K562 (cell line): ENCODE measurements around the gene ZNF609. TPM values are rescaled to one million over a fixed set of nuclear protein-coding genes. Genes with fewer than 3 reads are reported as not detected.

Source experiments
- ATAC-seq: fragments of 200-7000 bp; cut with Tn5 transposase; 3 replicates; pipeline ENCODE4 v1.9.1; 2020; ENCODE audit warnings: moderate library complexity
- BruUV-seq: library from RNA; stranded (reverse); fragments of 400-500 nt; replicated peaks from 2 replicates; lab custom pipeline; 2021; lab: Mats Ljungman, UMichigan
- CTCF ChIA-PET: fragments of 300-600 bp; formaldehyde crosslinking; extraction: SDS; loops from one replicate; lab custom pipeline; 2021; ENCODE audit warnings: low intra/inter-chr PET ratio; lab: Yijun Ruan, JAX
- POLR2A ChIA-PET: fragments of 300-600, 350-650 bp; sonication (Branson Sonifier 250); formaldehyde crosslinking; extraction: SDS; loops from one replicate; lab custom pipeline; 2021; ENCODE audit warnings: antibody characterized with exemption, inconsistent platforms; lab: Yijun Ruan, JAX
- DNase-seq, 4 experiments: peaks; one replicate each; pipeline versions ENCODE4 v3.0.0 to v3.0.0-alpha.2; 2011 to 2018; ENCODE audit warnings: low spot score in 3 of 4, mixed read lengths in 3 of 4; ENCODE audit errors: extremely low read depth in 1 of 4
- FAIRE-seq: peaks from 2 replicates; lab custom pipeline; 2011; peaks lifted over from hg19 to GRCh38; lab: Jason Lieb, UNC
- H2AFZ ChIP-seq: 2 replicates; pipeline ENCODE4 v1.6.0; 2011; ENCODE audit warnings: low read depth, low read length, control low read depth, inconsistent platforms
- H3K27ac ChIP-seq: fragments of 200-600 bp; 3 replicates; pipeline ENCODE4 v1.8.0; 2011; ENCODE audit warnings: low read depth, mild to moderate bottlenecking, control low read depth, inconsistent platforms, low read length, moderate library complexity, mixed read lengths; ENCODE audit errors: extremely low read depth
- H3K27me3 ChIP-seq, 2 experiments: fragments of 300-600 bp in 1 of 2; 2 replicates in 1 of 2; 3 replicates in 1 of 2; pipeline versions ENCODE4 v1.6.0 to v1.8.0; 2011; ENCODE audit warnings: inconsistent platforms in 2 of 2, low read length in 2 of 2, mild to moderate bottlenecking in 1 of 2, mixed read lengths in 1 of 2, moderate library complexity in 1 of 2; ENCODE audit not compliant: control insufficient read depth in 2 of 2, insufficient read depth in 2 of 2
- H3K36me3 ChIP-seq: fragments of 300-600 bp; 3 replicates; pipeline ENCODE4 v1.8.0; 2011; ENCODE audit warnings: mild to moderate bottlenecking, low read length, inconsistent platforms; ENCODE audit not compliant: control insufficient read depth, insufficient read depth
- H3K4me1 ChIP-seq, 2 experiments: fragments of 200-600 bp in 1 of 2; replicated peaks in 1 of 2; 2 replicates in 1 of 2; 3 replicates in 1 of 2; pipeline versions ENCODE4 v1.5.1 to v1.8.0; 2011; ENCODE audit warnings: inconsistent platforms in 2 of 2, low read length in 2 of 2, mild to moderate bottlenecking in 1 of 2, mixed read lengths in 1 of 2, moderate library complexity in 1 of 2; ENCODE audit not compliant: control insufficient read depth in 2 of 2, insufficient read depth in 2 of 2
- H3K4me2 ChIP-seq: 2 replicates; pipeline ENCODE4 v1.6.1; 2011; ENCODE audit warnings: low read length, control low read depth, inconsistent platforms, mixed read lengths; ENCODE audit not compliant: insufficient read depth
- H3K4me3 ChIP-seq: fragments of 200-600 bp; sonication (generic), shearing (Covaris generic); 2 replicates; pipeline ENCODE4 v1.5.1; 2016; ENCODE audit warnings: control low read depth, inconsistent platforms
- H3K79me2 ChIP-seq: fragments of 200-600 bp; 3 replicates; pipeline ENCODE4 v1.8.0; 2011; ENCODE audit warnings: low read length, inconsistent platforms; ENCODE audit not compliant: control insufficient read depth, insufficient read depth
- H3K9ac ChIP-seq, 2 experiments: 2 replicates each; pipeline versions ENCODE4 v1.6.0 to v1.6.1; 2011; ENCODE audit warnings: low read depth in 2 of 2, low read length in 2 of 2, control low read depth in 1 of 2, inconsistent platforms in 1 of 2, mild to moderate bottlenecking in 1 of 2, mixed read lengths in 1 of 2; ENCODE audit not compliant: insufficient read depth in 1 of 2
- H3K9me1 ChIP-seq: one replicate; pipeline ENCODE4 v1.6.0; 2011; ENCODE audit warnings: inconsistent platforms, mild to moderate bottlenecking, low read length, moderate library complexity; ENCODE audit not compliant: control insufficient read depth, insufficient read depth
- H3K9me3 ChIP-seq: replicated peaks from 2 replicates; pipeline ENCODE4 v1.5.1; 2011; ENCODE audit warnings: low read depth, low read length, inconsistent platforms; ENCODE audit not compliant: control insufficient read depth, insufficient read depth
- H4K20me1 ChIP-seq: replicated peaks from 2 replicates; pipeline ENCODE4 v1.6.1; 2011; ENCODE audit warnings: low read length, inconsistent platforms, mixed read lengths; ENCODE audit not compliant: control insufficient read depth, insufficient read depth
- ID3 ChIP-seq, 2 experiments: fragments of 250-450 bp in 1 of 2; fragments of 450-650 bp in 1 of 2; sonication (Bioruptor Pico) in 1 of 2; IDR thresholded peaks; 2 replicates each; pipeline versions ENCODE4 v1.6.1 to v1.8.0; 2016 to 2021; ENCODE audit warnings: mild to moderate bottlenecking in 2 of 2, moderate library complexity in 2 of 2, missing compliant biosample characterization in 1 of 2, missing genetic modification characterization in 1 of 2
- IRF2 ChIP-seq: sonication (generic); formaldehyde crosslinking; IDR thresholded peaks from 2 replicates; pipeline ENCODE4 v1.8.1; 2022; ENCODE audit warnings: mild to moderate bottlenecking, missing genetic modification reagents
- KLF10 ChIP-seq: fragments of 250-450 bp; sonication (Bioruptor Pico); IDR thresholded peaks from 2 replicates; pipeline ENCODE4 v1.6.1; 2021; ENCODE audit warnings: matching md5 sums
- ZNF232 ChIP-seq: sonication (generic); formaldehyde crosslinking; IDR thresholded peaks from 2 replicates; pipeline ENCODE4 v1.8.0; 2022; ENCODE audit warnings: mild to moderate bottlenecking, missing genetic modification reagents
- ZNF282 ChIP-seq: sonication (generic); formaldehyde crosslinking; IDR thresholded peaks from 2 replicates; pipeline ENCODE4 v1.8.1; 2023; ENCODE audit warnings: missing genetic modification reagents
- ZNF830 ChIP-seq: fragments of 250-450 bp; sonication (Bioruptor Pico); IDR thresholded peaks from 2 replicates; pipeline ENCODE4 v1.5.0; 2021; ENCODE audit warnings: mild to moderate bottlenecking
- WGBS: fragments of 100-300 bp; shearing (Covaris generic); methylation state at CpG from one replicate; pipeline ENCODE4 v1.1.6; 2016; ENCODE audit warnings: low coverage, mixed read lengths; ENCODE audit not compliant: insufficient coverage; ENCODE audit errors: missing lambda C conversion rate; 5-methylcytosine and 5-hydroxymethylcytosine counted together
- in situ Hi-C: fragments of 300-500 bp; cut with MboI; formaldehyde crosslinking; loops from 4 replicates; pipeline ENCODE4 v1.15.0; 2018; ENCODE audit warnings: inconsistent platforms, mixed read lengths
- intact Hi-C: fragments of 100-400 bp; cut with micrococcal nuclease; formaldehyde crosslinking; loops from 2 replicates; pipeline ENCODE4 v1.14.2; 2022
- polyA plus RNA-seq, 8 experiments: library from polyadenylated mRNA; depleted of rRNA in 4 of 8; stranded (reverse) in 5 of 8; unstranded in 3 of 8; fragments of >200 nt; fragmentation: Nextera tagmentation in 2 of 8; fragmentation: Illumina TruSeq in 1 of 8; extraction: Ambion mirVana in 2 of 8; extraction: Trizol in 1 of 8; gene quantifications; 2 replicates each; pipeline versions ENCODE4 v1.2.1 to v1.2.3, GENCODE V29; 2011 to 2014; ENCODE audit warnings: inconsistent platforms in 1 of 8, missing spikeins in 1 of 8
- total RNA-seq, 7 experiments: library from RNA; depleted of rRNA in 6 of 7; stranded (reverse); fragments of >200 nt in 6 of 7; fragmentation: Illumina TruSeq in 2 of 7; extraction: Trizol in 2 of 7; gene quantifications; 2 replicates each; pipeline versions ENCODE4 v1.2.1 to v1.2.3, GENCODE V29; 2011 to 2021; ENCODE audit warnings: low replicate concordance in 1 of 7
- TF ChIP-seq, protein P1 (sequence below), 3 experiments: IDR thresholded peaks in 2 of 3; conservative IDR thresholded peaks in 1 of 3; 2 replicates each; pipeline ENCODE4 v1.5.1; 2011 to 2012; ENCODE audit warnings: low read length in 3 of 3, mild to moderate bottlenecking in 3 of 3, control low read depth in 2 of 3, improper control_type of control experiment in 1 of 3, inconsistent platforms in 1 of 3, low read depth in 1 of 3, mixed read lengths in 1 of 3, moderate library complexity in 1 of 3; ENCODE audit not compliant: insufficient read depth in 2 of 3
- TF ChIP-seq, protein P2 (sequence below), 2 experiments: fragments of 150-350 bp in 1 of 2; IDR thresholded peaks; 2 replicates each; pipeline ENCODE4 v1.6.1; 2012 to 2016; ENCODE audit warnings: low read depth in 2 of 2, low read length in 2 of 2, mild to moderate bottlenecking in 1 of 2, moderate library complexity in 1 of 2

The ZNF609 gene
- total and polyA plus RNA-seq, 9 of the 15 experiments (the other 6 are each of a cell fraction or from before 2014, with no cell fraction given) = 3.0 to 38.7 (median 17.8) TPM

DNA sequence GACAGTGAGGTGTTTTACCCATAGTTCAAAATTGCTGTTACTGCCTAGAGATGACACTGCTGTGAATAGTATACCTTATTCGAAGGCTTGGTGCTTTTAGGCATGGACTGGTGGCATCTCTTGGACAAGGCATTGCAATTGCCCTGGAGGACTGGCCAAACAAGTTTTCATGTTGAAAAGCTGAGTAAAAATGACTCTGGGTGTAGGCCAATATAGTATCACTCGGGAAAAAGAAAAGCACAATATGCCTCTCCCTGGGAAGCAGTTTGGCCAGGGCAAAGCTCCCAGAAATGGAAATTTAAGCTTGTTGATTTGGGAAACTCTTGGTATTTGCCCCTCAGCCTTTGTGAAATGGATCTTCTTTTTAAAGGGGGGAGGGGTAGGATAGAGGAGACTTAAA is 54.8 kb downstream of the ZNF609 start:
- intact Hi-C loops = no loop called here
- ChIA-PET POLR2A (interaction anchor here (0.7 to 1.0 kb wide), 3 partner anchors 8 to 127 kb away, joined by 3 read pairs; no protein-coding TSS in a partner anchor), CTCF (no interaction called here)
- H3K9ac ChIP-seq = no peak overlapping the region
- no peaks in the 10 kb centered on the region for H3K4me1 ChIP-seq
- H3K36me3 ChIP-seq = peaks cover 8% of the 10 kb centered on the region; the same call in 2 of the 3 replicates
- H3K79me2 ChIP-seq = peaks cover 91% of the 10 kb centered on the region
- ATAC-seq (no peak), DNase-seq (no peak), FAIRE-seq (no peak)
- H3K27ac ChIP-seq = no peak overlapping the region
- H3K27me3 ChIP-seq = no peaks in the 10 kb centered on the region
- no peaks in the 10 kb centered on the region for H3K9me3 ChIP-seq
- no peak for TF ChIP-seq ZNF232 (CRISPR knock-in tag)
- no peak for TF ChIP-seq IRF2 (CRISPR knock-in tag)
- TF ChIP-seq ZNF830 = no peak
- TF ChIP-seq ZNF282 (CRISPR knock-in tag) = no peak
- no TSS peak for BruUV-seq
- WGBS = 95% methylated on average over 2 of the region's 2 CpGs
- peaks cover 8% of the 10 kb centered on the region; the same call in 1 of the 2 replicates for H4K20me1 ChIP-seq
- H3K4me3 ChIP-seq = no peak overlapping the region
- no peak overlapping the region for H2AFZ ChIP-seq
- in situ Hi-C loops = no loop called here
- no peaks in the 10 kb centered on the region for H3K9me1 ChIP-seq
- no peak overlapping the region for H3K4me2 ChIP-seq

DNA sequence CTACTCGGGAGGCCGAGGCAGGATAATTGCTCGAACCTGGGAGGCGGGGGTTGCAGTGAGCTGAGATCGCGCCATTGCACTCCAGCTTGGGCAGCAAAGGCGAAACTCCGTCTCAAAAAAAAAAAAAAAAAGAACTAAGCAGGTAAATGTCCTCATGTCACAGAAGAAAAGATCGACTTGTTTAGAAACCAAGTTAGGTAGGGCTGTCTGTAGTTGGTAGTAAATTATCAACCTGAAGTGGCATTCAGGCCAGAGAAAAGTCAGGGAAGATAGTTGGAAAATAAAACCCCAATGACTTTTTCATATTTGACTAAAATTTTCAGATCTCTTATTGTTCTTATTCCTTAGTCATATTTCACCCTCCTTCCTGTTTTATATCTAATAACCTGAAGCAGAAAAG is 55.4 kb downstream of the ZNF609 start:
- CTCF ChIA-PET = no interaction called here
- Histone ChIP-seq H3K9me1 (no peaks in the 10 kb centered on the region), H3K9me3 (no peaks in the 10 kb centered on the region), H3K36me3 (peaks cover 8% of the 10 kb centered on the region; the same call in 2 of the 3 replicates), H2AFZ (no peak overlapping the region), H3K4me2 (no peak overlapping the region), H3K79me2 (peaks cover 92% of the 10 kb centered on the region), H3K9ac (no peak overlapping the region), H3K27me3 (no peaks in the 10 kb centered on the region), H4K20me1 (peaks cover 8% of the 10 kb centered on the region; the same call in 1 of the 2 replicates), H3K27ac (no peak overlapping the region), H3K4me1 (peaks cover 0 to 1% of the 10 kb centered on the region in 2 experiments; a peak in 2 of 5 replicates), H3K4me3 (no peak overlapping the region)
- DNase-seq (no peak), ATAC-seq (no peak), FAIRE-seq (no peak)
- 86% methylated on average over 5 of the region's 9 CpGs for WGBS
- in situ Hi-C loops = no loop called here
- POLR2A ChIA-PET = interaction anchor here (1.0 kb wide), 1 partner anchor 8 kb away, joined by 3 read pairs; no protein-coding TSS in a partner anchor
- no TSS peak for BruUV-seq
- intact Hi-C loops = no loop called here
- TF ChIP-seq ID3 (CRISPR knock-in tag; IDR thresholded peaks at IDR 0.05) (no peak), ID3 (tag; IDR thresholded peaks at IDR 0.05) (no peak), KLF10 (no peak)
- TF ChIP-seq, protein P1, sequence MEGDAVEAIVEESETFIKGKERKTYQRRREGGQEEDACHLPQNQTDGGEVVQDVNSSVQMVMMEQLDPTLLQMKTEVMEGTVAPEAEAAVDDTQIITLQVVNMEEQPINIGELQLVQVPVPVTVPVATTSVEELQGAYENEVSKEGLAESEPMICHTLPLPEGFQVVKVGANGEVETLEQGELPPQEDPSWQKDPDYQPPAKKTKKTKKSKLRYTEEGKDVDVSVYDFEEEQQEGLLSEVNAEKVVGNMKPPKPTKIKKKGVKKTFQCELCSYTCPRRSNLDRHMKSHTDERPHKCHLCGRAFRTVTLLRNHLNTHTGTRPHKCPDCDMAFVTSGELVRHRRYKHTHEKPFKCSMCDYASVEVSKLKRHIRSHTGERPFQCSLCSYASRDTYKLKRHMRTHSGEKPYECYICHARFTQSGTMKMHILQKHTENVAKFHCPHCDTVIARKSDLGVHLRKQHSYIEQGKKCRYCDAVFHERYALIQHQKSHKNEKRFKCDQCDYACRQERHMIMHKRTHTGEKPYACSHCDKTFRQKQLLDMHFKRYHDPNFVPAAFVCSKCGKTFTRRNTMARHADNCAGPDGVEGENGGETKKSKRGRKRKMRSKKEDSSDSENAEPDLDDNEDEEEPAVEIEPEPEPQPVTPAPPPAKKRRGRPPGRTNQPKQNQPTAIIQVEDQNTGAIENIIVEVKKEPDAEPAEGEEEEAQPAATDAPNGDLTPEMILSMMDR (IDR thresholded peaks at IDR 0.05 in 2 of 3, conservative IDR thresholded peaks at IDR 0.05 in 1 of 3; ENCODE audit: insufficient read depth in 2 of 3, low read depth in 1 of 3, low read length in 3 of 3) = no peak
- TF ChIP-seq, protein P2, sequence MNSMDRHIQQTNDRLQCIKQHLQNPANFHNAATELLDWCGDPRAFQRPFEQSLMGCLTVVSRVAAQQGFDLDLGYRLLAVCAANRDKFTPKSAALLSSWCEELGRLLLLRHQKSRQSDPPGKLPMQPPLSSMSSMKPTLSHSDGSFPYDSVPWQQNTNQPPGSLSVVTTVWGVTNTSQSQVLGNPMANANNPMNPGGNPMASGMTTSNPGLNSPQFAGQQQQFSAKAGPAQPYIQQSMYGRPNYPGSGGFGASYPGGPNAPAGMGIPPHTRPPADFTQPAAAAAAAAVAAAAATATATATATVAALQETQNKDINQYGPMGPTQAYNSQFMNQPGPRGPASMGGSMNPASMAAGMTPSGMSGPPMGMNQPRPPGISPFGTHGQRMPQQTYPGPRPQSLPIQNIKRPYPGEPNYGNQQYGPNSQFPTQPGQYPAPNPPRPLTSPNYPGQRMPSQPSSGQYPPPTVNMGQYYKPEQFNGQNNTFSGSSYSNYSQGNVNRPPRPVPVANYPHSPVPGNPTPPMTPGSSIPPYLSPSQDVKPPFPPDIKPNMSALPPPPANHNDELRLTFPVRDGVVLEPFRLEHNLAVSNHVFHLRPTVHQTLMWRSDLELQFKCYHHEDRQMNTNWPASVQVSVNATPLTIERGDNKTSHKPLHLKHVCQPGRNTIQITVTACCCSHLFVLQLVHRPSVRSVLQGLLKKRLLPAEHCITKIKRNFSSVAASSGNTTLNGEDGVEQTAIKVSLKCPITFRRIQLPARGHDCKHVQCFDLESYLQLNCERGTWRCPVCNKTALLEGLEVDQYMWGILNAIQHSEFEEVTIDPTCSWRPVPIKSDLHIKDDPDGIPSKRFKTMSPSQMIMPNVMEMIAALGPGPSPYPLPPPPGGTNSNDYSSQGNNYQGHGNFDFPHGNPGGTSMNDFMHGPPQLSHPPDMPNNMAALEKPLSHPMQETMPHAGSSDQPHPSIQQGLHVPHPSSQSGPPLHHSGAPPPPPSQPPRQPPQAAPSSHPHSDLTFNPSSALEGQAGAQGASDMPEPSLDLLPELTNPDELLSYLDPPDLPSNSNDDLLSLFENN (IDR thresholded peaks at IDR 0.05; ENCODE audit: low read depth in 2 of 2, low read length in 2 of 2) = no peak
